CD4-positive, alpha-beta T cell treated with Interleukin-6 at 100 ng/mL for 8 hours (primary cell): ENCODE measurements around the gene ARHGAP6.

Source experiments
- DNase-seq: peaks from one replicate; pipeline ENCODE4 v3.0.0-alpha.2; 2020; ENCODE audit warnings: mixed read lengths, low spot score

ARHGAP6 gene

GRCh38 chrX:11215191-11215921, 450.4 kb downstream of the ARHGAP6 start:
- no peak for DNase-seq

- no peak for DNase-seq
Measured at GRCh38 chrX:11214346-11215190, 451.2 kb downstream of the ARHGAP6 start.

GRCh38 chrX:11212741-11213140, 453.0 kb downstream of the ARHGAP6 start:
- DNase-seq = no peak

GRCh38 chrX:11210415-11210801, 455.3 kb downstream of the ARHGAP6 start:
- no peak for DNase-seq

- DNase-seq = no peak
Measured at GRCh38 chrX:11209798-11210414, 455.8 kb downstream of the ARHGAP6 start.

GRCh38 chrX:11206716-11207115, 459.0 kb downstream of the ARHGAP6 start:
- no peak for DNase-seq

GRCh38 chrX:11205796-11206195, 459.9 kb downstream of the ARHGAP6 start:
- no peak for DNase-seq

GRCh38 chrX:11197671-11198070, 468.0 kb downstream of the ARHGAP6 start:
- DNase-seq = no peak

GRCh38 chrX:11196476-11196875, 469.2 kb downstream of the ARHGAP6 start:
- DNase-seq = no peak

DNA sequence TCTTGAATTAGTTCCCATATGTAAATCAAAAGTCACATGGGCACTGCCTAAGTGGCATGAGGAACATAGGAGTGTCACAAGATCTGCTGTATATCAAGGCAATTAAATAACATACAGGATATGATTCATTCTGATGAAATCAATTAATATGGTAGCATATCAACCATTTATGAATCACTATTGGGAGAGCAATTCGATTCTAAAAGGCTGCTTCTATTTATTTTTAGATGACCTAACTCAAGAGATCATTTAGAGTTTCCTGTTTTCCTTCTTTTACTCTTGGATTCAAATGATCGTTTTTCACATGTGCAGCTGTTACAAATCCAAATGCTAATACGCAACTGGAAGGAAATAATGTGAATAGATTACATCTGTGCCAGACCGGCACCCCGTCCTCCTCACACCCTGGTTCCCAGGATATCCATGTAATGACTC, 472.7 kb downstream of the ARHGAP6 start:
- no peak for DNase-seq

GRCh38 chrX:11190745-11191510, 474.8 kb downstream of the ARHGAP6 start:
- no peak for DNase-seq

GRCh38 chrX:11189097-11189496, 476.6 kb downstream of the ARHGAP6 start:
- DNase-seq = no peak

DNA sequence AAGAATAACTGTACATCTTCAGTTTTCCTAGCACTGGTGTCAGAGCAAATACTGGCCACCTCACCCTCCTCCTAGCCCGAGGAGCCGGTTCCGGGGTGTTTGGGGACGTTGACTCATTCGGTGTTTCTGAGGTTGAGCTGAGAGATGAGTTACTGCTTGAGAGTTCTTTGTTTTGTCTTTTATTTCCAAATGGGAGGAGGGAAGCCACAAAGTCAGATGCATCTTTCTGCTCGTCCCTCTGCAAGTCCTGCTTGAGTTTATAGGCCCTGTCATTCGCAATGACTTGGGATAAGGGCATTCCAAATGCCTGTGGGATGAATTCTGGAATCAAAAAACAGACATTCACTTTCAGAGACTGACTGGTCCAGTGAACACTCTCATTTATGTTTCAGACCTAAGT, 477.1 kb downstream of the ARHGAP6 start:
- DNase-seq = no peak

- no peak for DNase-seq
Measured at GRCh38 chrX:11187001-11187400, 478.7 kb downstream of the ARHGAP6 start.

- DNase-seq = no peak
Measured at GRCh38 chrX:11185861-11186260, 479.9 kb downstream of the ARHGAP6 start.

DNA sequence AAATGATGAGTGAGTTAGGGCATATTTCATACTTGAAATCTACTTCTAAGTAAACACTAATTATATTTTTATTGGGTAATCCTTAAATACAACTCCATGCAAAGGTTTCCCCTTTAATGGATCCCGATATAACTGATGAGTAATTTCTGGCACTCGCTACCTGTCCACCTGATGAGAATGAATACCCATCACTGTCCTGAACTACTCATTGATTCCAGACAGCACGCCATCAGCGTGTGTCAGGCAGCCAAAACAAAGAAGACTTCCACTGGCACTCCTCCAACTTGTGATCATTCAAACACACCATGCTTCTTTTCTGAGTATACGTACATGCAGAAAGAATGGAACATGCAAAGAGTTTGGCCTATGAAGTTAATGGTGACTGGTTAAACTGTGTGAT, 485.1 kb downstream of the ARHGAP6 start:
- DNase-seq = no peak

GRCh38 chrX:11172415-11172814, 493.3 kb downstream of the ARHGAP6 start:
- no peak for DNase-seq

DNA sequence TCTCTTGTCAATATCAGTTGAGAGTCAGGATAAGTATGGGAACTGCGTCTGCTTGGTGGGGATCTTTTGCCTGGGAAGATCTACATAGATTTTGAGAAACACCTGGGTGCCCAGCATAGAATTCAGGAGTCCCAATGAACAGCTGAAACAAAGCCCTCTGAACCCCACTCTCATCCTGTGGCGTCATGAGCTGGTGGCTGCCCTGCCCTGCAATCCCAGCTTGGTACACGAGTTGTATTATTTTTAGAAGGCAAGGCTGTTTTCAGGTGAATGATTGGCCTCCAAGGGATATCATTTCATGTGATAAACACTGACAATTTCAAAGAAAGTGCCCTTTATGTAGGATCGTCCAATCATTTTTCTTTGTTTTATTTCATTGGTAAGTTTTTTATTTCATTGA, 493.8 kb downstream of the ARHGAP6 start:
- no peak for DNase-seq

DNA sequence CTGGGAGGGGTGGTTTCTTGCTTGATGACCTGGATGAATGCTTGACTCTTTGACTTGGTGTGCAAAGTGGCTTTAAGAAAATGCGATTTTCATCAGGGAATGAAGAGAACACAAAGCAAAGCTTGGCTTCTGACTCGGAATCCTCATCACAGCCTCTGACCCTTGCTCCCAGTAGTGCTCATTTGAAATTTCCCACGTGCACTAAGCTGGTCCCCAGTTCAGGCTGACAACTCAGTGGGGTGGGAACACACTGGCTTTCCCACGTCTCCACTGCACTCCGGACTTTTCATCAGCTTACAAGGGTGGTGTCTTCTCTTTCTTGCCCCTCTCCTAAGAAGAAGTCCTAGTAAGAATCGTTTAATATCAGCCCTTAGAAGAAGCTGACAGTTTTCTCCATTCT, 501.3 kb downstream of the ARHGAP6 start:
- no peak for DNase-seq

GRCh38 chrX:11159149-11159548, 506.6 kb downstream of the ARHGAP6 start:
- no peak for DNase-seq

- no peak for DNase-seq
Measured at GRCh38 chrX:11151799-11152559, 513.7 kb downstream of the ARHGAP6 start.
